GM08714 (cell line): Measurements from ENCODE around the gene CPT2.
A peak's percentile ranks its signal among the peaks of the same experiment; 100 is the strongest.

ENCODE experiments used
- H3K4me3 ChIP-seq: fragments of 200-500 bp; sonication (Bioruptor generic); 2 replicates; pipeline ENCODE4 v1.5.1; 2014; ENCODE audit warnings: mild to moderate bottlenecking, low read length, inconsistent platforms
- ZNF274 ChIP-seq: IDR thresholded peaks from 2 replicates; pipeline ENCODE4 v1.6.1; 2012; ENCODE audit warnings: mild to moderate bottlenecking, low read depth, low read length

CPT2 gene

GRCh38 chr1:53196485-53197290, at the start of gene CPT2:
TSS of gene CPT2 (plus strand) at chr1:53196824. CDS start at chr1:53196944, 120 bp downstream.
- TF ChIP-seq ZNF274: no peak
- peak within 1 kb of the TSS; percentile 96 for H3K4me3 ChIP-seq

GRCh38 chr1:53147174-53147573, 49.5 kb upstream of the CPT2 start:
- H3K4me3 ChIP-seq: no peak overlapping the region
- no peak for TF ChIP-seq ZNF274

GRCh38 chr1:53148123-53148522, 48.5 kb upstream of the CPT2 start:
- no peak for TF ChIP-seq ZNF274
- no peak overlapping the region for H3K4me3 ChIP-seq

GRCh38 chr1:53153752-53154151, 42.9 kb upstream of the CPT2 start:
- no peak overlapping the region for H3K4me3 ChIP-seq
- no peak for TF ChIP-seq ZNF274

GRCh38 chr1:53154859-53155438, 41.7 kb upstream of the CPT2 start:
- H3K4me3 ChIP-seq: no peak overlapping the region
- TF ChIP-seq ZNF274: no peak

- no peak overlapping the region for H3K4me3 ChIP-seq
- TF ChIP-seq ZNF274: no peak
These were observed 41.1 kb upstream of the CPT2 start for GRCh38 chr1:53155534-53155933.

- TF ChIP-seq ZNF274: no peak
- no peak overlapping the region for H3K4me3 ChIP-seq
These were observed 40.7 kb upstream of the CPT2 start for GRCh38 chr1:53155945-53156344.

GRCh38 chr1:53156783-53157182, 39.8 kb upstream of the CPT2 start:
- no peak overlapping the region for H3K4me3 ChIP-seq
- no peak for TF ChIP-seq ZNF274

GRCh38 chr1:53158900-53159299, 37.7 kb upstream of the CPT2 start:
- H3K4me3 ChIP-seq: no peak overlapping the region
- TF ChIP-seq ZNF274: no peak

- no peak for TF ChIP-seq ZNF274
These were observed 35.7 kb upstream of the CPT2 start for GRCh38 chr1:53160924-53161378.

GRCh38 chr1:53162621-53163020, 34.0 kb upstream of the CPT2 start:
- TF ChIP-seq ZNF274: no peak
- no peak overlapping the region for H3K4me3 ChIP-seq

More at GRCh38 chr1:53160924-53161378, 35.7 kb upstream of the CPT2 start:
- H3K4me3 ChIP-seq: no peak overlapping the region

- TF ChIP-seq ZNF274: no peak
- no peak overlapping the region for H3K4me3 ChIP-seq
These were observed 33.3 kb upstream of the CPT2 start for GRCh38 chr1:53163291-53163768.

- TF ChIP-seq ZNF274: no peak
- H3K4me3 ChIP-seq: no peak overlapping the region
These were observed 31.1 kb upstream of the CPT2 start for GRCh38 chr1:53165408-53165961.

GRCh38 chr1:53166366-53166765, 30.3 kb upstream of the CPT2 start:
- no peak overlapping the region for H3K4me3 ChIP-seq
- no peak for TF ChIP-seq ZNF274

- TF ChIP-seq ZNF274: no peak
- H3K4me3 ChIP-seq: no peak overlapping the region
These were observed 29.7 kb upstream of the CPT2 start for GRCh38 chr1:53166912-53167311.
